Stomach (tissue), 9 donors: Measurements from ENCODE around the gene TOR1A. TPM values are rescaled to one million over a fixed set of nuclear protein-coding genes. Genes with fewer than 3 reads are reported as not detected.
"Not testable (repeated sequence)": the region's sequence is repeated elsewhere in the genome, so short reads cannot be mapped to it uniquely, and the experiment has no call there.

Experiments used
- DNase-seq, 2 donors: peaks; one replicate each; pipeline versions ENCODE4 v3.0.0 to v3.0.0-alpha.2; 2013 to 2019
- H3K27ac ChIP-seq, 5 donors: fragments of 200-600 bp in 4 of 5; sonication (generic) in 4 of 5; one replicate each; pipeline ENCODE4 v1.5.1; 2013 to 2019; ENCODE audit warnings: mild to moderate bottlenecking in 1 of 5, moderate library complexity in 1 of 5
- H3K27me3 ChIP-seq, 3 donors: fragments of 200-600 bp; sonication (generic); one replicate each; pipeline ENCODE4 v1.5.1; 2017 to 2019; ENCODE audit warnings: mixed run types in 1 of 3
- H3K36me3 ChIP-seq, 4 donors: fragments of 200-600 bp; sonication (generic); 1 replicate in 3 of 4; 2 replicates in 1 of 4; pipeline ENCODE4 v1.5.1; 2016 to 2019
- H3K4me1 ChIP-seq, 4 donors: fragments of 200-600 bp; sonication (generic); one replicate each; pipeline ENCODE4 v1.5.1; 2016 to 2019
- H3K4me3 ChIP-seq, 4 donors: fragments of 200-600 bp; sonication (generic) in 3 of 4; one replicate each; pipeline ENCODE4 v1.5.1; 2016 to 2019; ENCODE audit warnings: mild to moderate bottlenecking in 1 of 4
- H3K9me3 ChIP-seq, 4 donors: fragments of 200-600 bp; sonication (generic); one replicate each; pipeline ENCODE4 v1.5.1; 2016 to 2019
- CTCF ChIP-seq, 7 experiments: fragments of 450-650 bp in 4 of 7; fragments of 200-600 bp in 3 of 7; sonication (generic) in 3 of 7; IDR thresholded peaks; one replicate each; pipeline ENCODE4 v1.5.1; 2016 to 2019; ENCODE audit warnings: antibody characterized with exemption in 7 of 7, control low read depth in 2 of 7, mild to moderate bottlenecking in 1 of 7
- EP300 ChIP-seq: sonication (generic); formaldehyde crosslinking; IDR thresholded peaks from one replicate; pipeline ENCODE4 v1.6.1; 2017; ENCODE audit warnings: antibody characterized with exemption
- POLR2A ChIP-seq, 4 donors: fragments of 450-650 bp; IDR thresholded peaks; one replicate each; pipeline ENCODE4 v1.6.1; 2016; ENCODE audit warnings: antibody characterized with exemption in 4 of 4, control low read depth in 2 of 4, mild to moderate bottlenecking in 1 of 4, moderate library complexity in 1 of 4
- POLR2AphosphoS5 ChIP-seq, 3 donors: sonication (generic); formaldehyde crosslinking; IDR thresholded peaks; one replicate each; pipeline ENCODE4 v1.6.1; 2016; ENCODE audit warnings: antibody characterized with exemption in 3 of 3
- WGBS, 5 donors: extraction: QIAGEN DNeasy Blood & Tissue Kit in 3 of 5; methylation state at CpG; one replicate each; pipeline versions ENCODE4 v1.1.5 to v1.1.7; 2013 to 2018; 5-methylcytosine and 5-hydroxymethylcytosine counted together
- intact Hi-C: fragments of 100-400 bp; cut with DNase I; formaldehyde crosslinking; loops from one replicate; pipeline ENCODE4 v1.15.1; 2023; ENCODE audit warnings: low total_unique reads
- polyA plus RNA-seq, 3 donors: library from polyadenylated mRNA; stranded (reverse); fragments of 200-250 nt; gene quantifications; one replicate each; pipeline ENCODE4 v1.2.3, GENCODE V29; 2013
- total RNA-seq, 5 donors: library from RNA; depleted of rRNA; stranded (reverse); fragments of >200 nt; gene quantifications; one replicate each; pipeline versions ENCODE4 v1.1.0 to v1.2.3, GENCODE V29; 2014 to 2016
- donor health status: healthy with polysubstance abuse.
- donor health status: Bipolar disorder and iron deficiency.
- donor health status: healthy.

Gene TOR1A
- total and polyA plus RNA-seq, 8 donors = 6.4 to 77.6 (median 22.4) TPM

GRCh38 chr9:129778469-129778868 lies 45.5 kb downstream of the TOR1A start:
- H3K9me3 ChIP-seq = no peaks in the 10 kb centered on the region
- no peaks in the 10 kb centered on the region for H3K36me3 ChIP-seq
- no peak overlapping the region for H3K4me3 ChIP-seq
- peak overlapping the region in 1 of 5 donors; percentile 83 for H3K27ac ChIP-seq
- H3K27me3 ChIP-seq = peaks cover 0 to 3% (median 0%) of the 10 kb centered on the region in 3 donors
- no peak for DNase-seq
- TF ChIP-seq POLR2AphosphoS5 (IDR thresholded peaks at IDR 0.05) (no peak), POLR2A (IDR thresholded peaks at IDR 0.05) (no peak), CTCF (IDR thresholded peaks at IDR 0.05) (no peak), EP300 (no peak)
- H3K4me1 ChIP-seq = peaks cover 11 to 45% (median 15%) of the 10 kb centered on the region in 4 donors
- 72 to 92% (median 87%) methylated on average over 3 of the region's 3 CpGs for WGBS, 5 donors
- intact Hi-C loops = no loop called here

GRCh38 chr9:129777769-129778130 lies 46.2 kb downstream of the TOR1A start:
- TF ChIP-seq EP300 = no peak

GRCh38 chr9:129776938-129777768 lies 46.8 kb downstream of the TOR1A start:
- DNase-seq = peak; percentile 86 to 96
- intact Hi-C loops = no loop called here
- TF ChIP-seq POLR2A (IDR thresholded peaks at IDR 0.05) (no peak), CTCF (IDR thresholded peaks at IDR 0.05) (no peak), EP300 (no peak), POLR2AphosphoS5 (IDR thresholded peaks at IDR 0.05) (peak in 2 of 3 donors; percentile 21 to 66)
- 7 to 33% (median 24%) methylated on average over 7 to 16 of the region's 16 CpGs for WGBS, 5 donors
- Histone ChIP-seq H3K4me1 (peaks cover 11 to 49% (median 16%) of the 10 kb centered on the region in 4 donors), H3K27ac (peak overlapping the region; percentile 61 to 83 (median 79)), H3K27me3 (peaks cover 0 to 3% (median 0%) of the 10 kb centered on the region in 3 donors), H3K4me3 (peak overlapping the region in 1 of 4 donors; percentile 6), H3K9me3 (no peaks in the 10 kb centered on the region), H3K36me3 (no peaks in the 10 kb centered on the region)

More at GRCh38 chr9:129777769-129778130, 46.2 kb downstream of the TOR1A start:
- no peak for DNase-seq
- 62 to 75% (median 64%) methylated on average over 11 of the region's 11 CpGs for WGBS, 5 donors
- Histone ChIP-seq H3K36me3 (no peaks in the 10 kb centered on the region), H3K27me3 (peaks cover 0 to 3% (median 0%) of the 10 kb centered on the region in 3 donors), H3K4me1 (peaks cover 11 to 49% (median 16%) of the 10 kb centered on the region in 4 donors), H3K27ac (peak overlapping the region in 4 of 5 donors; percentile 73 to 83 (median 80)), H3K4me3 (no peak overlapping the region), H3K9me3 (no peaks in the 10 kb centered on the region)
- intact Hi-C loops = no loop called here

- peak overlapping the region; percentile 35 to 83 (median 79) for H3K27ac ChIP-seq
- DNase-seq = peak in 1 of 2 donors; percentile 41
- intact Hi-C loops = no loop called here
- no peak overlapping the region for H3K4me3 ChIP-seq
- WGBS, 5 donors = 66 to 75% (median 72%) methylated on average over 5 to 8 of the region's 8 CpGs
- no peak for TF ChIP-seq POLR2A (IDR thresholded peaks at IDR 0.05)
- TF ChIP-seq CTCF (IDR thresholded peaks at IDR 0.05) = no peak
- TF ChIP-seq EP300 = no peak
- TF ChIP-seq POLR2AphosphoS5 (IDR thresholded peaks at IDR 0.05) = no peak
- H3K27me3 ChIP-seq = peaks cover 0 to 3% (median 0%) of the 10 kb centered on the region in 3 donors
- no peaks in the 10 kb centered on the region for H3K36me3 ChIP-seq
- H3K4me1 ChIP-seq = peaks cover 11 to 49% (median 16%) of the 10 kb centered on the region in 4 donors
- no peaks in the 10 kb centered on the region for H3K9me3 ChIP-seq
Observed at GRCh38 chr9:129776566-129776937, 47.4 kb downstream of the TOR1A start.

- H3K27me3 ChIP-seq, DNase-seq, H3K9me3 ChIP-seq, H3K36me3 ChIP-seq, H3K4me3 ChIP-seq, intact Hi-C loops: not testable (repeated sequence)
- Histone ChIP-seq H3K27ac (peak overlapping the region in 2 of 5 donors; percentile 79 to 83), H3K4me1 (peaks cover 11 to 49% (median 16%) of the 10 kb centered on the region in 4 donors)
- 83 to 95% (median 91%) methylated on average over 4 of the region's 4 CpGs for whole genome bisulfite sequencing, 5 donors
Observed at GRCh38 chr9:129776096-129776495, 47.8 kb downstream of the TOR1A start.
